ENCODE measurements around the gene CADPS.

- no peak for TF ChIP-seq CTCF (IDR thresholded peaks at IDR 0.05)
- no peak for TF ChIP-seq POLR2A (IDR thresholded peaks at IDR 0.05)
Observed at GRCh38 chr3:62604298-62604697, 270.9 kb downstream of the CADPS start.
